ENCODE data around the gene EFCAB6. TPM values are rescaled to one million over a fixed set of nuclear protein-coding genes. Genes with fewer than 3 reads are reported as not detected.

EFCAB6 gene
- total and polyA plus RNA-seq, 7 donors = 0.07 to 0.84 (median 0.50) TPM

DNA sequence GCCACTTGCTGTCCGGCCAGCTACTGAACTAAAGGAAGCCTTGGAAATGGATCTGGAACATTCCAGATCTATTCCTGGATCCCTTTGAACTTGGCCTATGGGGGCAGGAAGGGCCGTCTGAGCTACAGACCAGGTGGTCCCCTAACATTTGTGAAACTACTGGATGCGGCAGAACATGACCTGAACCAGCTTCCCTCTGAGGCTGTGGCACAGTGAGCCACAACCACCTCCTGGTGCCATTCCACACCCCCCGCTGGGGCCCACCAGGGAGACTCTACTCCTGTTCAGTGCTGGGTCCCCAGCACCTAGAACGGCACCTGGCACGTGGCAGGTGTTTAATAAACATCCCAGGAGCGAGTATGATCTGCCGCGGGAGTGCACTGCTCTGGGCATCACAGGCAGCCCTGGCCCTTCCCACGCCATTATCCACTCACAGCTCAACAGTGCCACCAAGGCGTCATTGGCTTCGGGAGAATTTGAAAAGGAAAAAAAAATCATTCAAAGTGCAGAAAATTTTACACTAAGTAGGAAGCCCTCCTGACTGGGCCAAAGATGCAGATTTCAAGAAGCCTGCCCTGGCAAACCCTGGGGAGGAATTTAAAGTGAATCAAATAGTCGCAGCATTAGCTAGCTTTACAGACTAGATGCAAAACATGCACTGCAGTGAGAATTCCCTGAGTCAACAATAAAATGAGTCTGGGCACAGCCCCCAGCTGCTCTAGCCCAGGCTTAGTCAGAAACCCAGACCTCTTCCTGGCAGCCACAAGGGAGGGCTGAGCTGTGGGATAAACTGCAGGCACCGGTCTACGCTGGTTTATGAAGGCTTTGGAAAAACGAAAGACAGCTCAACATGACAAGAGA lies 14.3 kb upstream of the EFCAB6 start:
- peak in 1 of 2 donors; percentile 46 for DNase-seq
- intact Hi-C loops (cut with DNase I) = loop anchor here in 1 of 2 donors (10.0 kb wide), 1 partner anchor 128 kb away; the partner anchor contains the start of gene SAMM50
- H3K4me3 ChIP-seq = no peak overlapping the region
- no peak overlapping the region for H3K27ac ChIP-seq
- H3K27me3 ChIP-seq (ENCODE audit: insufficient read depth in 3 of 3, low read length in 2 of 3) = peaks cover 0 to 33% (median 14%) of the 10 kb centered on the region in 3 donors
- TF ChIP-seq, protein P1, sequence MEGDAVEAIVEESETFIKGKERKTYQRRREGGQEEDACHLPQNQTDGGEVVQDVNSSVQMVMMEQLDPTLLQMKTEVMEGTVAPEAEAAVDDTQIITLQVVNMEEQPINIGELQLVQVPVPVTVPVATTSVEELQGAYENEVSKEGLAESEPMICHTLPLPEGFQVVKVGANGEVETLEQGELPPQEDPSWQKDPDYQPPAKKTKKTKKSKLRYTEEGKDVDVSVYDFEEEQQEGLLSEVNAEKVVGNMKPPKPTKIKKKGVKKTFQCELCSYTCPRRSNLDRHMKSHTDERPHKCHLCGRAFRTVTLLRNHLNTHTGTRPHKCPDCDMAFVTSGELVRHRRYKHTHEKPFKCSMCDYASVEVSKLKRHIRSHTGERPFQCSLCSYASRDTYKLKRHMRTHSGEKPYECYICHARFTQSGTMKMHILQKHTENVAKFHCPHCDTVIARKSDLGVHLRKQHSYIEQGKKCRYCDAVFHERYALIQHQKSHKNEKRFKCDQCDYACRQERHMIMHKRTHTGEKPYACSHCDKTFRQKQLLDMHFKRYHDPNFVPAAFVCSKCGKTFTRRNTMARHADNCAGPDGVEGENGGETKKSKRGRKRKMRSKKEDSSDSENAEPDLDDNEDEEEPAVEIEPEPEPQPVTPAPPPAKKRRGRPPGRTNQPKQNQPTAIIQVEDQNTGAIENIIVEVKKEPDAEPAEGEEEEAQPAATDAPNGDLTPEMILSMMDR (IDR thresholded peaks at IDR 0.05) = no peak
- no peaks in the 10 kb centered on the region for H3K36me3 ChIP-seq (ENCODE audit: insufficient read depth in 1 of 2, low read depth in 1 of 2)
- 15 to 36% (median 25%) methylated on average over 16 of the region's 16 CpGs for WGBS, 3 donors
- no peaks in the 10 kb centered on the region for H3K9me3 ChIP-seq
- ATAC-seq = no peak
- peaks cover 17% of the 10 kb centered on the region for H3K4me1 ChIP-seq

DNA sequence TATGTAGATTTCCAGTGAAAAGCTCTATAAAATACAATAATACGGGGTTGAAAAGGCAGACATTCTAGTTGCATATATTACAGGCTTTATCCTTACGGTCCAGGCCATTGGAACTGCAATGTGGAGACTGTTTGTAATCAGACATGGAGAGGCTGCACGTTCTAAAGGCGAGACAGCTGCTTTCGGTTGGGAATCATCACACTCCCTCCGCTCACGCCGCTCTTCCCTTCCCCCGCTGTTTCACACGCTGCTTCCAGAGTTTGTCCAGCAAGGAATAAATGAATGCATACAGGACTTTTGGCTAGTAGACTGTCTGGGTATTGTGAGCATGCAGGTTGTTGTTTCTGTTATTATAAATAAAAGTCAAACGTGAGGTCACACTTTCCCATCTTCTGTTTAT lies 13.5 kb upstream of the EFCAB6 start:
- 40 to 61% (median 47%) methylated on average over 11 of the region's 11 CpGs for WGBS, 3 donors
- no peak for ATAC-seq
- TF ChIP-seq, protein P1 (IDR thresholded peaks at IDR 0.05) = no peak
- Histone ChIP-seq H3K4me1 (peaks cover 17% of the 10 kb centered on the region), H3K9me3 (no peaks in the 10 kb centered on the region), H3K36me3 (ENCODE audit: insufficient read depth in 1 of 2, low read depth in 1 of 2) (no peaks in the 10 kb centered on the region), H3K27me3 (ENCODE audit: insufficient read depth in 3 of 3, low read length in 2 of 3) (peaks cover 0 to 41% (median 14%) of the 10 kb centered on the region in 3 donors), H3K4me3 (no peak overlapping the region), H3K27ac (no peak overlapping the region)
- peak in 1 of 2 donors; percentile 5 for DNase-seq
- intact Hi-C loops (cut with DNase I) = loop anchor here in 1 of 2 donors (10.0 kb wide), 1 partner anchor 129 kb away; the partner anchor contains the start of gene SAMM50

DNA sequence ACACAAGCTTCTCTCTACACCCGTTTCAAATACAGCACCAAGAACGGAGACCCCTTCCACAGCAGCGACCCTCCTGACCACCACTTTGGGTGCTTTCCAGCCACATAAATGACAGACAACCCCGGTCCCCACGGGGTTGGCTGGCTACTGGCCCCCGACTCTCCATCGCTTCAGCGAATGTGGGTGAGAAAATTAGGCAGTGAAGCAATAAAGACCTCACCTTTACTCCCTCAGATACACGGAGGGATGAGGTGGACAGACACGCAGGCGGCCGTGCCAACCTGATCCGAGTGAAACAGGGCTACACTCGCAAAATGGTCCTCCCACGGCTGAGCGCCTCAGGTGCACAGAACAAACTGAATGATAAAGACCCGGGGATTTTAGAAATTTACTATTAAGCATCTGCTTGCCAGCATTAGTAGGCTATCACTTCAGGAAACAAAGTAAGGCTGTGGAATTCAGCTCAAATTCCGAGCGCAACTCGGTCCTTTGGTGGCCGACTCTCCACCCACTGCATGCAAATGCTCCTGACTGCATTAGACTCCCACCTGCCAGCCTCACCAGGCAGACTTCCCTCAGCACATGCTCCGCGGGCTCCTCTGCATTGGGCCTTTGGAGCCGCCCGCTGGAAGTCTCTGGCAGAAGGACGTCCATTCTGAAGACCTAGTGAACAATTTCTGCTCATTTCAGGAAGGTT lies 12.8 kb upstream of the EFCAB6 start:
- Histone ChIP-seq H3K4me1 (peaks cover 9% of the 10 kb centered on the region), H3K36me3 (ENCODE audit: insufficient read depth in 1 of 2, low read depth in 1 of 2) (no peaks in the 10 kb centered on the region), H3K27me3 (ENCODE audit: insufficient read depth in 3 of 3, low read length in 2 of 3) (peaks cover 0 to 47% (median 18%) of the 10 kb centered on the region in 3 donors), H3K27ac (no peak overlapping the region), H3K9me3 (no peaks in the 10 kb centered on the region), H3K4me3 (no peak overlapping the region)
- TF ChIP-seq, protein P1 (IDR thresholded peaks at IDR 0.05) = no peak
- 64 to 75% (median 73%) methylated on average over 26 of the region's 26 CpGs for WGBS, 3 donors
- ATAC-seq = no peak
- intact Hi-C loops (cut with DNase I) = loop anchor here in 1 of 2 donors (10.0 kb wide), 1 partner anchor 130 kb away; the partner anchor contains the start of gene SAMM50
- peak in 1 of 2 donors; percentile 32 for DNase-seq

DNA sequence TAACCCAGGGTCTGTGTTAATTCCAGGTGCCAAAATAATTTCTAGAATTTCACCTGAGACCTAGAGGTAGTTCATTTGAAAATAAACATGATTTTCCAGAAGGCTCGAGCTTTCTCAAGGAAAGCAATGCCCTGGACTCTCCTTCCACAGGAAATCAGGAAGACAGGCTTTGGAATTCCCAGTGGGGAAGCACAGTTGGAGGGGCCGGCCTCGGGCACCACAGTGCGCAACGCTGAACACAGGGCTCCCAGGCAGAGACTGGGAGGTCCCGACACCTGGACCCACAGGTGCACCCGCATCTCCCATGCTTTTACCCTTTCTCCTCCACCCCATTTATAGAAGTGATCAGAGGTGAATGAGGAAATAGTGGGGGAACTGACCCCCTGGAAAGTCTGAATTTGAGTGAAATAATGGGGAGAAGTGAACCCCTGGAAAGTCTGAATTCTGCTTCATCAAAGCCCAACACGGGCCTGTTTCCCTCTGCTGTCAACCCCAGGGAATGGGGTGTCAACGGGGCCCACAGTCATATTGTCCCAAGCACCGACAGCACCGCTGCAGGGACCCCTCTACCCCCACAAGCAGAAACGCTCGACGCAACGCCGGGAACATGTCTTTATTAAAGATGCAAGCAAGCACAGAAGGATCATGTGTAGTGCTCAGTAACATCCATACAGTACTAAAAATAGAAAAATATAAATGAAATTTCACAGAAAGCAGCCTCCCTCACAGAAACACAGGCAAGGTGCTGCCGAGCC lies 12.0 kb upstream of the EFCAB6 start:
- ATAC-seq (no peak), DNase-seq (peak in 1 of 2 donors; percentile 32)
- Histone ChIP-seq H3K4me1 (peaks cover under 1% of the 10 kb centered on the region), H3K27ac (no peak overlapping the region), H3K9me3 (no peaks in the 10 kb centered on the region), H3K4me3 (no peak overlapping the region), H3K27me3 (ENCODE audit: insufficient read depth in 3 of 3, low read length in 2 of 3) (peaks cover 0 to 47% (median 22%) of the 10 kb centered on the region in 3 donors), H3K36me3 (ENCODE audit: insufficient read depth in 1 of 2, low read depth in 1 of 2) (no peaks in the 10 kb centered on the region)
- intact Hi-C loops (cut with DNase I) = loop anchor here in 1 of 2 donors (10.0 kb wide), 1 partner anchor 131 kb away; the partner anchor contains the start of gene SAMM50
- TF ChIP-seq, protein P1 (IDR thresholded peaks at IDR 0.05) = no peak
- WGBS, 3 donors = 75 to 80% (median 77%) methylated on average over 17 of the region's 17 CpGs

All from psoas muscle (tissue), 8 donors.